ENCODE data around the gene KDM7A. TPM values are rescaled to one million over a fixed set of nuclear protein-coding genes. Genes with fewer than 3 reads are reported as not detected.

Gene KDM7A
- total and polyA plus RNA-seq, 2 of the 4 experiments (the other 2 are of a cell fraction) = 1.5 to 2.3 TPM

GRCh38 chr7:140048989-140049338 lies 127.8 kb downstream of the KDM7A start:
- Histone ChIP-seq H3K9me1 (ENCODE audit: insufficient read depth, low read length) (no peaks in the 10 kb centered on the region), H3K4me3 (ENCODE audit: insufficient read depth, low read depth, low read length) (no peak overlapping the region), H3K4me1 (ENCODE audit: control insufficient read depth, insufficient read depth, low read length) (no peaks in the 10 kb centered on the region), H2BK120ac (ENCODE audit: low read depth, low read length) (no peak overlapping the region), H2AFZ (replicated peaks; ENCODE audit: low read length, poor library complexity) (no peak overlapping the region), H3K36me3 (ENCODE audit: control insufficient read depth, insufficient read depth, low read length) (peaks cover 5% of the 10 kb centered on the region), H3K4me2 (ENCODE audit: low read depth, low read length) (no peak overlapping the region), H2BK5ac (ENCODE audit: low read depth, low read length, poor library complexity, severe bottlenecking) (no peak overlapping the region), H4K91ac (ENCODE audit: insufficient read depth, low read depth, low read length) (no peak overlapping the region), H4K20me1 (ENCODE audit: insufficient read depth, low read length) (no peaks in the 10 kb centered on the region), H2BK20ac (ENCODE audit: low read depth, low read length) (no peak overlapping the region), H4K5ac (ENCODE audit: low read depth, low read length) (no peak overlapping the region), H3K9ac (ENCODE audit: low read depth, low read length) (no peak overlapping the region), H3K14ac (replicated peaks; ENCODE audit: low read depth, low read length) (no peak overlapping the region), H3K9me3 (ENCODE audit: control insufficient read depth, insufficient read depth, low read length) (no peaks in the 10 kb centered on the region), H3K27me3 (ENCODE audit: control insufficient read depth, insufficient read depth, low read length) (no peaks in the 10 kb centered on the region), H3K23ac (ENCODE audit: low read depth, low read length) (no peak overlapping the region), H3K18ac (ENCODE audit: low read depth, low read length) (no peak overlapping the region), H4K8ac (ENCODE audit: low read depth in 2 of 2, low read length in 2 of 2) (no peak overlapping the region), H2BK15ac (ENCODE audit: low read depth, low read length) (no peak overlapping the region), H2AK5ac (ENCODE audit: low read depth, low read length) (no peak overlapping the region), H3K56ac (ENCODE audit: extremely low read depth, insufficient read depth, low read length) (no peak overlapping the region), H3K79me1 (ENCODE audit: low read depth in 1 of 2, low read length in 2 of 2) (peaks cover 0 to 13% of the 10 kb centered on the region in 2 experiments; a peak in 1 of 4 replicates), H2AK9ac (replicated peaks; ENCODE audit: low read depth, low read length, poor library complexity) (no peak overlapping the region), H3K4ac (ENCODE audit: low read depth, low read length) (no peak overlapping the region), H3K27ac (ENCODE audit: insufficient read depth, low read length) (no peak overlapping the region)
- no TSS peak for BruUV-seq (replicated peaks)
- intact Hi-C loops (cut with micrococcal nuclease) (no loop called here), in situ Hi-C loops (cut with MboI; ENCODE audit: low sequenced_read_pairs) (no loop called here), dilution Hi-C loops (cut with HindIII; ENCODE audit: low sequenced_read_pairs, unreplicated experiment) (no loop called here)
- no peak for DNase-seq
- WGBS, 2 experiments (ENCODE audit: extremely low coverage in 2 of 2, insufficient read length in 1 of 2) = no CpG with 5 or more reads among the region's 1 CpG
- ChIA-PET POLR2A (ENCODE audit: unreplicated experiment) (no interaction called here), CTCF (no interaction called here)
- TF ChIP-seq RFX5 (IDR thresholded peaks at IDR 0.05; ENCODE audit: low read depth, low read length) (no peak), RAD21 (IDR thresholded peaks at IDR 0.05; ENCODE audit: low read length) (no peak), NFE2L2 (IDR thresholded peaks at IDR 0.05; ENCODE audit: low read depth, low read length) (no peak), CEBPB (IDR thresholded peaks at IDR 0.05; ENCODE audit: low read depth, low read length) (no peak), MAFK (IDR thresholded peaks at IDR 0.05; ENCODE audit: low read depth, low read length) (no peak), FOS (IDR thresholded peaks at IDR 0.05; ENCODE audit: low read depth, low read length) (no peak), POLR2A (IDR thresholded peaks at IDR 0.05; ENCODE audit: low read depth, low read length) (no peak), USF2 (IDR thresholded peaks at IDR 0.05; ENCODE audit: low read depth, low read length) (no peak), SMC3 (IDR thresholded peaks at IDR 0.05; ENCODE audit: low read depth, low read length) (no peak), RCOR1 (IDR thresholded peaks at IDR 0.05; ENCODE audit: insufficient replicate concordance, low read length) (no peak), CHD1 (IDR thresholded peaks at IDR 0.05; ENCODE audit: low read depth, low read length) (no peak), CTCF (conservative IDR thresholded peaks at IDR 0.05; ENCODE audit: low read depth, low read length) (no peak), MXI1 (IDR thresholded peaks at IDR 0.05; ENCODE audit: borderline replicate concordance, low read depth, low read length) (no peak), BHLHE40 (IDR thresholded peaks at IDR 0.05; ENCODE audit: low read depth, low read length) (no peak), ELK1 (IDR thresholded peaks at IDR 0.05; ENCODE audit: borderline replicate concordance, low read depth, low read length) (no peak), MAZ (IDR thresholded peaks at IDR 0.05; ENCODE audit: borderline replicate concordance, low read depth, low read length) (no peak)
- no peak for ATAC-seq (ENCODE audit: low read depth)
